Skin of body (tissue), 3 donors: ENCODE measurements around the gene HSF2. TPM values are rescaled to one million over a fixed set of nuclear protein-coding genes. Genes with fewer than 3 reads are reported as not detected.
A peak's percentile ranks its signal among the peaks of the same experiment; 100 is the strongest.
"Not testable (repeated sequence)": the region's sequence is repeated elsewhere in the genome, so short reads cannot be mapped to it uniquely, and the experiment has no call there.

ENCODE experiments used
- DNase-seq: peaks from one replicate; lab custom pipeline; 2025; lab: John Stamatoyannopoulos, UW
- small RNA-seq: library from RNA; depleted of rRNA; stranded (forward); fragments of <200 nt; gene quantifications from one replicate; pipeline ENCODE3, GENCODE V24; 2014; ENCODE audit warnings: low replicate concordance
- total RNA-seq: library from RNA; depleted of rRNA; stranded (reverse); fragments of >200 nt; gene quantifications from one replicate; pipeline ENCODE4 v1.2.3, GENCODE V29; 2014

Gene HSF2
- total RNA-seq, 1 donor from 2014 or later, result 33.5 TPM

GRCh38 chr6:122452509-122452908, 53.1 kb downstream of the HSF2 start:
- DNase-seq, result no peak

DNA sequence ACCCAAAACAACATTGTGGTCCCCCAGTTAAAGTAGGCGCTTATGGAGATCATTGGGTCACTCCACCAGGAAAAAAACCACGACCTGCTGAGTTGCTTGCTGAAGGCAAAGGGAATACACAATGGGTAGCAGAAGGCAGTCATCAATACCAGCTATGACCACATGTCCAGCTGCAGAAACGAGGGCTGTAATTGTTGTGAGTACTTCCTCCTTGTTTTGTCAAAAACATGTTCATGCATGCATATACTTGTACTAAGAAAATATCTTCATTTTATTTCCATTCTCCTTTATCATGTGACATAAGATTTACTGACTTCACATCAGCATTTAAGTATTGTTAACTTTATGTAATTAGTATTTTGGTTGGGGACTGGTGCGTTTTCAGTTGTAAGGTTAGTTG, 55.2 kb downstream of the HSF2 start:
- DNase-seq, result no peak

DNA sequence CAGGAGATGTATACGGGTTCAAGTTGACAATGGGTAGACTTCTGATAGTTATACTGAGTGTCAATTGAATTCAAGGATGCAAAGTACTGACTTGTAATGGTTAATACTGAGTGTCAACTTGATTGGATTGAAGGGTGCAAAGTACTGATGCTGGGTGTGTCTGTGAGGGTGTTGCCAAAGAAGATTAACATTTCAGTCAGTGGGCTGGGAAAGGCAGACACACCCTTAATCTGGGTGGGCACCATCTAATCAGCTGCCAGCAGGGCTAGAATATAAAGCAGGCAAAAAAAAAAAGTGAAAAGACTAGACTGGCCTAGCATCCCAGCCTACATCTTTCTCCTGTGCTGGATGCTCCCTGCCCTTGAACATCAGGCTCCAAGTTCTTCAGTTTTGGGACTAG, 55.7 kb downstream of the HSF2 start:
- not testable (repeated sequence) for DNase-seq

- no peak for DNase-seq
Measured at GRCh38 chr6:122458087-122458486, 58.6 kb downstream of the HSF2 start.

DNA sequence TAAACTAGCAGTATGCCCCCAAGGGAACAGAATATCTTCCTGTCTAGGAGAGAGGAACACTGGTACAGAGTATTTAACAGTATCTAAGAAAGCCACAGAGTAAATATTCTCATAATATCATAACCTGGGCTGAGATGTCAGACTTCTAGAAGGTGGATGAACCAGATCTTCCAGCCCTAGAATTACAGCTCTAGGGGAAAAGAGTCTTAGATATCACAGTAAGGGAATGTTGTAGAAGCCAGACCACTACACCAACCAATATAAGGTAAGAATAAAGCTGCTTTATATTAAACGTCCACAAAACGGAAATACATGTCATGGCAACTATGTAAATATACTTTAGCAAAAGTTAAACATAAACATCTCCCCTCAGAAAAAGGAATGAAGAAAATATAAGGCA, 59.8 kb downstream of the HSF2 start:
- DNase-seq, result no peak

GRCh38 chr6:122459865-122460416, 60.5 kb downstream of the HSF2 start:
- not testable (repeated sequence) for DNase-seq

- DNase-seq, result no peak
Measured at GRCh38 chr6:122461885-122462284, 62.4 kb downstream of the HSF2 start.

- DNase-seq, result peak; percentile 96
Measured at GRCh38 chr6:122471107-122472021, 71.9 kb downstream of the HSF2 start, which contains the start of gene SERINC1. TSS of gene SERINC1 (minus strand) at chr6:122471807. CDS start at chr6:122471737, 70 bp downstream.

DNA sequence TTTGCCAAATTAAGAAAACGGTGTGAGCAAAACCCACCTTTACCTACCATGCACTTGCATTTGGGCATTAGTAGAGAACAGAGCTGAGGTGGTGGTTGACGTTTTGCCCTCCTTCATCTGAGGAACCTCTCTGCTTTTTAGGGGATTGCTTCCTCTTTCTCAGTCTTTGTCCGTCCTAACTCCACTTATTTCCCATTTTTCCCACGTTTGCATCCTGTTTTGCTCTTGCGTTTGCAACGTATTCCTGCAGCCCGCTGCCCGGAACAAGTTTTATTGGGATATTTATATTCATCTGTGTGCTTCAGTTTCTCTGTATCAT, 72.5 kb downstream of the HSF2 start:
- DNase-seq, result no peak

- DNase-seq, result peak; percentile 12
Measured at GRCh38 chr6:122476131-122476530, 76.7 kb downstream of the HSF2 start.

- DNase-seq, result no peak
Measured at GRCh38 chr6:122482750-122483080, 83.3 kb downstream of the HSF2 start.

Small RNAs within 50 kb of the gene (small RNA-seq; reads per million reads assigned to genes)
- not detected for gene Z99129.1

Other genes with a start within 250 kb of the HSF2 start
- 190 TPM for gene SERINC1, start 72.2 kb downstream of the HSF2 start, total RNA-seq
- 4.4 TPM for gene PKIB, start 210.8 kb downstream of the HSF2 start, total RNA-seq